GM23248 (cell line): ENCODE results near the gene RPN1. TPM values are rescaled to one million over a fixed set of nuclear protein-coding genes. Genes with fewer than 3 reads are reported as not detected.

ENCODE experiments used
- DNase-seq: peaks from one replicate; pipeline ENCODE4 v3.0.0-alpha.2; 2015
- H2AFZ ChIP-seq: fragments of 200-600 bp; sonication (generic); 2 replicates; pipeline ENCODE4 v1.6.1; 2016; ENCODE audit warnings: antibody characterized with exemption
- H3F3A ChIP-seq: fragments of 200-600 bp; sonication (generic); 2 replicates; pipeline ENCODE4 v1.6.1; 2016; ENCODE audit warnings: mild to moderate bottlenecking, antibody characterized with exemption, mixed run types; ENCODE audit not compliant: insufficient read depth
- H3K27ac ChIP-seq: fragments of 200-600 bp; sonication (generic); 2 replicates; pipeline ENCODE4 v1.5.1; 2016; ENCODE audit warnings: mild to moderate bottlenecking
- H3K27me3 ChIP-seq: fragments of 200-600 bp; sonication (generic); replicated peaks from 2 replicates; pipeline ENCODE4 v1.6.1; 2016; ENCODE audit warnings: mild to moderate bottlenecking; ENCODE audit not compliant: insufficient read depth
- H3K36me3 ChIP-seq: fragments of 200-600 bp; sonication (generic); 2 replicates; pipeline ENCODE4 v1.6.1; 2016; ENCODE audit warnings: low read depth, mild to moderate bottlenecking
- H3K4me1 ChIP-seq: fragments of 200-600 bp; sonication (generic); 2 replicates; pipeline ENCODE4 v1.6.1; 2016; ENCODE audit warnings: mild to moderate bottlenecking; ENCODE audit not compliant: insufficient read depth
- H3K4me2 ChIP-seq: fragments of 200-600 bp; sonication (generic); one replicate; pipeline ENCODE4 v1.6.1; 2016; ENCODE audit warnings: mild to moderate bottlenecking; ENCODE audit not compliant: unreplicated experiment
- H3K4me3 ChIP-seq: fragments of 200-600 bp; sonication (generic); 2 replicates; pipeline ENCODE4 v1.5.1; 2016; ENCODE audit warnings: mild to moderate bottlenecking
- H3K79me2 ChIP-seq: fragments of 200-600 bp; sonication (generic); 2 replicates; pipeline ENCODE4 v1.6.1; 2016; ENCODE audit warnings: mild to moderate bottlenecking; ENCODE audit not compliant: insufficient read depth
- H3K9ac ChIP-seq: fragments of 200-600 bp; sonication (generic); 2 replicates; pipeline ENCODE4 v1.6.1; 2016; ENCODE audit warnings: mild to moderate bottlenecking
- H3K9me2 ChIP-seq: fragments of 200-600 bp; sonication (generic); 2 replicates; pipeline ENCODE4 v1.6.1; 2016; ENCODE audit warnings: mixed run types, mild to moderate bottlenecking, moderate library complexity; ENCODE audit not compliant: insufficient read depth
- H3K9me3 ChIP-seq: fragments of 200-600 bp; sonication (generic); one replicate; pipeline ENCODE4 v1.6.1; 2017; ENCODE audit warnings: low read depth
- H4K20me1 ChIP-seq: fragments of 200-600 bp; sonication (generic); 2 replicates; pipeline ENCODE4 v1.6.0; 2016; ENCODE audit not compliant: insufficient read depth
- EZH2 ChIP-seq: fragments of 200-600 bp; sonication (generic); IDR thresholded peaks from 2 replicates; pipeline ENCODE4 v1.6.1; 2018; ENCODE audit warnings: antibody characterized with exemption, mild to moderate bottlenecking; ENCODE audit not compliant: insufficient read depth, poor library complexity, severe bottlenecking
- EZH2phosphoT487 ChIP-seq: fragments of 200-600 bp; sonication (generic); IDR thresholded peaks from 2 replicates; pipeline ENCODE4 v1.6.1; 2018; ENCODE audit warnings: antibody characterized with exemption, moderate library complexity, mild to moderate bottlenecking, low read depth; ENCODE audit not compliant: insufficient read depth
- WGBS, 2 experiments: methylation state at CpG; one replicate each; pipeline ENCODE4 v1.1.6; 2015 to 2017; ENCODE audit warnings: low lambda C conversion rate in 2 of 2, low coverage in 1 of 2; ENCODE audit errors: missing lambda C conversion rate in 2 of 2; 5-methylcytosine and 5-hydroxymethylcytosine counted together
- in situ Hi-C: fragments of 300-500 bp; cut with MboI; formaldehyde crosslinking; loops from 2 replicates; pipeline ENCODE4 v1.15.0; 2020
- polyA plus RNA-seq: library from polyadenylated mRNA; unstranded; fragments of >200 nt; fragmentation: Nextera tagmentation; extraction: Ambion mirVana; gene quantifications from 2 replicates; pipeline ENCODE4 v1.2.1, GENCODE V29; 2016
- total RNA-seq: library from RNA; depleted of rRNA; stranded (reverse); fragments of >200 nt; shearing (Covaris generic); gene quantifications from 2 replicates; pipeline ENCODE4 v1.2.3, GENCODE V29; 2014

The RPN1 gene
- total and polyA plus RNA-seq, 2 experiments from 2014 or later: 330 to 393 TPM

DNA sequence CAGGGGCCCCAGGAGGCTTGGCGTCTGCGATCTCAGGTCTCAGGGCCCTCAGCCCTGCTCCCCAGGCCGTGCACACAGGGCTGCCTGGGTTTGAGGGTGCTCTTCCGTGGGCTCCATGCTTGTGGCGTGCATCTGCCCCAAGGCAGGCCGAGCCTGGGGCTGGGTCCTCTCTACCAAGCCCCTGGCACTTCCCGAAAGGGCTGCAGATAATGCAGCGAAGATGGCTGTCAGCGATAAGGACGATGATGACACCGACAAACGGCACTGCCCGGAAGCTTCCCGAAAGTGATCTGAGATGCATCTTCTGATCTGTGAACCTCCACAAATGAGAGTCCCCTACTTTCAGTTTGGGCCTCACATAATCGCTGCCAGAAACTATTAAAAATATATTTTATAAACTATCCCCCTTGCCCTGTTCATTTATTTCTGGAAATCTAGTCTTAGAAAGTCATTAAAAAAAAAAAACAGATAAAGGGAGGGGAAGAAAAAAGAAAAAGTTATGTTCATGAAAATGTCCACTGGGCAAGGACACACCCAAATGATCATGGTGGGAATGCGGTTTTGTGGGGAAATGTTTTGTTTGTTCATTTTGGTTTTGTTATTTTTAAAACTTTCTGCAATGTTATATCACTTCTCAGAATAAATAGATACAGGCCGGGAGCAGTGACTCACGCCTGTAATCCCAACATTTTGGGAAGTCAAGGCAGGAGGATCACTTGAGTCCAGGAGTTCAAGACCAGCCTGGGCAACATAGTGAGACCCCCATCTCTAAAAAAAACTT lies 51.5 kb downstream of the RPN1 start:
- no peak overlapping the region for H3K4me3 ChIP-seq
- no peak for DNase-seq
- H3K4me1 ChIP-seq: peaks cover 13% of the 10 kb centered on the region
- no peak for TF ChIP-seq EZH2phosphoT487
- no peak for TF ChIP-seq EZH2
- H2AFZ ChIP-seq: no peak overlapping the region
- H3K27me3 ChIP-seq: no peaks in the 10 kb centered on the region
- H3K9ac ChIP-seq: no peak overlapping the region
- H3K27ac ChIP-seq: no peak overlapping the region
- H3F3A ChIP-seq: peaks cover 7% of the 10 kb centered on the region; the same call in 1 of the 2 replicates
- in situ Hi-C loops: loop anchor here (10.0 kb wide), 2 partner anchors 174 to 424 kb away; no protein-coding TSS in a partner anchor
- no peaks in the 10 kb centered on the region for H4K20me1 ChIP-seq
- H3K79me2 ChIP-seq: no peaks in the 10 kb centered on the region
- H3K9me2 ChIP-seq: no peaks in the 10 kb centered on the region
- H3K36me3 ChIP-seq: no peaks in the 10 kb centered on the region
- H3K9me3 ChIP-seq: no peaks in the 10 kb centered on the region
- H3K4me2 ChIP-seq: no peak overlapping the region
- WGBS, 2 experiments: 86 to 88% methylated on average over 18 of the region's 18 CpGs

DNA sequence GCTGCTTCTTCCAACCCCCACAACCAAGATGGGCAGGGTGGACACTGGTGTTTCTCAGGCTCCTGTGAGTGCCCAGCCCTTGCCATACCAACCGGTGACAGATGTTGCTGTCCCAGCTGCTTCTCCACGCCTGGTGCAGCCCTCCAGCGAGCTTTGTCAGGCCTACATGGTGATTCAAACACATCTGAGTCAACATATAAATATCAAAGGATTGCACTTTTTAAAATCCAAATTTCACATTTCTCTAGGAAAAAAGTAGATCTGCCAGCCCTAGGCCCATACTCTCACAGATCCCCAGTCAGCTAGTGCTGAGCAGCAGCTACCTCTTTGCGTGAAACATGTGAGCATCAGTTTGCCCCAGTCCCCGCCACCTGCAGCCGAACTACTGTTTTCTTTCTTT lies 52.7 kb downstream of the RPN1 start:
- H3K27me3 ChIP-seq: no peaks in the 10 kb centered on the region
- no peak overlapping the region for H2AFZ ChIP-seq
- H3F3A ChIP-seq: peaks cover 7% of the 10 kb centered on the region; the same call in 1 of the 2 replicates
- H3K4me1 ChIP-seq: peaks cover 13% of the 10 kb centered on the region
- no peaks in the 10 kb centered on the region for H3K9me3 ChIP-seq
- WGBS, 2 experiments: 59 to 61% methylated on average over 6 of the region's 6 CpGs
- no peaks in the 10 kb centered on the region for H3K79me2 ChIP-seq
- in situ Hi-C loops: loop anchor here (10.0 kb wide), 2 partner anchors 173 to 423 kb away; no protein-coding TSS in a partner anchor
- H3K27ac ChIP-seq: peak overlapping the region; percentile 15; the same call in 1 of the 2 replicates
- peak overlapping the region; percentile 14 for H3K4me2 ChIP-seq
- peak overlapping the region; percentile 34; the same call in 1 of the 2 replicates for H3K9ac ChIP-seq
- H4K20me1 ChIP-seq: no peaks in the 10 kb centered on the region
- H3K4me3 ChIP-seq: no peak overlapping the region
- no peak for TF ChIP-seq EZH2
- TF ChIP-seq EZH2phosphoT487: no peak
- DNase-seq: peak; percentile 81
- H3K9me2 ChIP-seq: no peaks in the 10 kb centered on the region
- no peaks in the 10 kb centered on the region for H3K36me3 ChIP-seq

DNA sequence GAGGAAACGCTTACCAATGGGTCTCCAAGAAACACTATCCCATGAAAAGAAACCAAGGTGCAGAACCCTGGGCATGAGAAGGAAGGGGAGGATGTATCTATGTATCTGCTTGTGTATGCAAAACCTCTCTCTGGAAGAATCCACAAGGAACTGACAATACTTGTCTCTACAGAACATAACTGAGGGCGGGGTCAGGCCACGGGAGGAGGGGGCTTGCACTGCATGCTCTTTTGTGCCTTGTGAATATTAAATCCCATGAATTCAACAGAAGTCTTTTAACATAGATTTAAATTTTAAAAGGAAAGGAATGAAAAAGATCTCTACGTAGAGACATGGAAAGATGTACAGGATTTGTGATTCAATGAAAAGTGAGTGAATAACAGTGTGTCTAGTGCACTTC lies 57.8 kb downstream of the RPN1 start:
- in situ Hi-C loops: loop anchor here (10.0 kb wide), 2 partner anchors 168 to 418 kb away; no protein-coding TSS in a partner anchor
- no peak overlapping the region for H2AFZ ChIP-seq
- no peak overlapping the region for H3K27ac ChIP-seq
- no peak overlapping the region for H3K9ac ChIP-seq
- no peaks in the 10 kb centered on the region for H3K36me3 ChIP-seq
- no peak for DNase-seq
- no peaks in the 10 kb centered on the region for H4K20me1 ChIP-seq
- H3K4me1 ChIP-seq: peaks cover 7% of the 10 kb centered on the region
- H3K27me3 ChIP-seq: no peaks in the 10 kb centered on the region
- no peaks in the 10 kb centered on the region for H3K79me2 ChIP-seq
- no peaks in the 10 kb centered on the region for H3F3A ChIP-seq
- H3K9me2 ChIP-seq: no peaks in the 10 kb centered on the region
- H3K9me3 ChIP-seq: no peaks in the 10 kb centered on the region
- no peak overlapping the region for H3K4me3 ChIP-seq
- whole genome bisulfite sequencing, 2 experiments: 63 to 65% methylated on average over 4 of the region's 4 CpGs
- TF ChIP-seq EZH2phosphoT487: no peak
- TF ChIP-seq EZH2: no peak
- H3K4me2 ChIP-seq: no peak overlapping the region

DNA sequence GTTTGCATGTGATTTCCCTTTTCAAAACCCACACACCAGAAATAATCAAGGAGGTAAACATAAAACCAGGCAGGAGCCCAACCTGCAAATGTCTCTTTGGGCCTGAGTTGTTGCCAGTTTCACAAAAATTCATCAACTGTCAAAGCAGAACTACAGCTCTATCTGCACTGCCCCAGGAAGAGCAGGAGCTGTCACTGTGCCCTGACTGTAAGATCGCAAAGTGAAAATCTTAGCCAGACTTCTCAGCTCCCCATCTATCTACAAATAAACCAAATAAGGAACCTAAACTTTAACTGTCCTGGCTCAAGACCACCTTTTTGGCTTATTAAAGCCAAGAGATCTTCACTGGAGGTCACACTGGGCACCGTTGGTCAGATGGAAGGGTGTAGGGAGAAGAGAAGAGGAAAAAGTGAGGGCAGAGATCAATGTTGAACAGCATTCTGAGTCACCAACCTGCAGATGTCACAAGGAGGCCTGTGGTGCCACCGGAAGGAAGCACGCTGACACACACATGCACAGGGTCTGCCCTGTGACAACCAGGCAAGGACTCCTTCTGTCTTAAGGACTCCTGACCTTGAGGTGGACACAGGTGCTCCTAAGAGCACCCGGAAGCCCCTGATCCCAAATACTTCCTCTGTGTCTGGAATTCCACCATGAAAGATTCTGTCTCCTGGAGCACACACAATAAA lies 58.7 kb downstream of the RPN1 start:
- WGBS, 2 experiments: 71 to 76% methylated on average over 5 of the region's 5 CpGs
- in situ Hi-C loops: loop anchor here (10.0 kb wide), 2 partner anchors 167 to 417 kb away; no protein-coding TSS in a partner anchor
- Histone ChIP-seq H3K4me1 (no peaks in the 10 kb centered on the region; the same call in 1 of the 2 replicates), H3K9ac (no peak overlapping the region), H3K9me3 (no peaks in the 10 kb centered on the region), H3F3A (no peaks in the 10 kb centered on the region), H3K36me3 (no peaks in the 10 kb centered on the region), H3K27me3 (no peaks in the 10 kb centered on the region), H3K4me2 (no peak overlapping the region), H3K4me3 (no peak overlapping the region), H4K20me1 (no peaks in the 10 kb centered on the region), H3K27ac (no peak overlapping the region), H3K79me2 (no peaks in the 10 kb centered on the region), H3K9me2 (no peaks in the 10 kb centered on the region), H2AFZ (no peak overlapping the region)
- no peak for DNase-seq
- TF ChIP-seq EZH2 (no peak), EZH2phosphoT487 (no peak)
